Measurements from ENCODE around the gene TEX28.
"Not testable (repeated sequence)": the region's sequence is repeated elsewhere in the genome, so short reads cannot be mapped to it uniquely, and the experiment has no call there.

The TEX28 gene

GRCh38 chrX:154233620-154234019, 61.3 kb downstream of the TEX28 start:
- DNase-seq, result not testable (repeated sequence)

GRCh38 chrX:154231443-154231842, 63.5 kb downstream of the TEX28 start:
- DNase-seq, result not testable (repeated sequence)

GRCh38 chrX:154226706-154227105, 68.2 kb downstream of the TEX28 start:
- DNase-seq, result not testable (repeated sequence)

- not testable (repeated sequence) for DNase-seq
Measured at GRCh38 chrX:154225292-154225691, 69.6 kb downstream of the TEX28 start.
